Esophagus muscularis mucosa (tissue), 3 donors: ENCODE results near the gene MIGA1.
A peak's percentile ranks its signal among the peaks of the same experiment; 100 is the strongest.

Source experiments
- CTCF ChIP-seq, 3 experiments: fragments of 200-600 bp in 2 of 3; fragments of 450-650 bp in 1 of 3; sonication (generic) in 2 of 3; IDR thresholded peaks; one replicate each; pipeline ENCODE4 v1.5.1; 2017 to 2019; ENCODE audit warnings: antibody characterized with exemption in 3 of 3, mild to moderate bottlenecking in 2 of 3, moderate library complexity in 1 of 3
- POLR2A ChIP-seq: fragments of 450-650 bp; IDR thresholded peaks from one replicate; pipeline ENCODE4 v1.6.1; 2017; ENCODE audit warnings: antibody characterized with exemption, moderate library complexity, mild to moderate bottlenecking, low read depth
- POLR2AphosphoS5 ChIP-seq, 2 donors: sonication (generic); formaldehyde crosslinking; IDR thresholded peaks; one replicate each; pipeline ENCODE4 v1.6.1; 2017; ENCODE audit warnings: antibody characterized with exemption in 2 of 2

GRCh38 chr1:77910116-77910515, 130.7 kb downstream of the MIGA1 start:
- no peak for TF ChIP-seq CTCF (IDR thresholded peaks at IDR 0.05)
- no peak for TF ChIP-seq POLR2A
- TF ChIP-seq POLR2AphosphoS5 (IDR thresholded peaks at IDR 0.05) = peak in 1 of 2 donors; percentile 29
